Measurements from ENCODE around the gene CA6. TPM values are rescaled to one million over a fixed set of nuclear protein-coding genes. Genes with fewer than 3 reads are reported as not detected.
"Not testable (repeated sequence)": the region's sequence is repeated elsewhere in the genome, so short reads cannot be mapped to it uniquely, and the experiment has no call there.

The CA6 gene
- total RNA-seq, 1 experiment from 2014 or later = 0.11 TPM

DNA sequence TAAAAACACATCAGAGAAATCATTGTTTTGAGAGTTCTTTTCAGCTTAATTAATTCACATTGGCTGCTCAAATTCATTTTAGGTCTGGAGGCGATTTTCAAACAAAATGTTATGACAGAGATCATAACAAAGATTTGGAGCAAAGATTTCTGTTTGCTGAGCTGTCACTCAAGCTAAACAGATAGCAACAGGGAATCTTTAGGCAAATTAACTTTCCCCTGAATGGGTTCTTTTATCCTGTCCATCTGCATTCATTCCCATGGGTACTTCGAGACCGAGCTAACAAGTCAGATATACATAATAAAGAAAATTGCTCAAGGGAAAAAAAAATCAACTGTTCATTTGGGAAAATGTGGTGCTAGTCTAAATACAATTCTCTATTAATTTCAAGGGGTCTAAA, 30.2 kb upstream of the CA6 start:
- no peak overlapping the region for H3K27ac Mint-ChIP-seq
- ATAC-seq (no peak), DNase-seq (ENCODE audit: low spot score) (no peak)
- peak overlapping the region; percentile 0; the same call in 1 of the 2 replicates for H3K4me3 Mint-ChIP-seq
- ChIA-PET CTCF (interaction anchor here (0.7 to 3.9 kb wide), 4 partner anchors 14 to 89 kb away, joined by 3 to 34 read pairs (median 11); no protein-coding TSS in a partner anchor), POLR2A (interaction anchor here (0.7 kb wide), 1 partner anchor 37 kb away, joined by 4 read pairs; the partner anchor contains the start of gene ENO1)
- peaks cover 16% of the 10 kb centered on the region for H3K36me3 Mint-ChIP-seq
- H3K4me1 Mint-ChIP-seq = peaks cover 33% of the 10 kb centered on the region
- TF ChIP-seq ZNF138 (CRISPR knock-in tag; conservative IDR thresholded peaks at IDR 0.05) (no peak), ZSCAN18 (CRISPR knock-in tag; IDR thresholded peaks at IDR 0.05) (no peak), HMGA2 (CRISPR knock-in tag; IDR thresholded peaks at IDR 0.05) (no peak), JUN (CRISPR knock-in tag; IDR thresholded peaks at IDR 0.05) (no peak), ATF1 (CRISPR knock-in tag; IDR thresholded peaks at IDR 0.05) (no peak), EMX1 (CRISPR knock-in tag; IDR thresholded peaks at IDR 0.05) (no peak), TEAD4 (CRISPR knock-in tag; IDR thresholded peaks at IDR 0.05) (no peak), AFF4 (CRISPR knock-in tag; IDR thresholded peaks at IDR 0.05; ENCODE audit: borderline replicate concordance) (no peak), USF1 (CRISPR knock-in tag; IDR thresholded peaks at IDR 0.05) (no peak), GABPB1 (CRISPR knock-in tag; IDR thresholded peaks at IDR 0.05) (no peak), NFYB (CRISPR knock-in tag; conservative IDR thresholded peaks at IDR 0.05; ENCODE audit: low read depth) (no peak), RELA (CRISPR knock-in tag; IDR thresholded peaks at IDR 0.05; ENCODE audit: borderline replicate concordance) (no peak), TEAD1 (CRISPR knock-in tag; IDR thresholded peaks at IDR 0.05) (no peak), NFATC4 (CRISPR knock-in tag; IDR thresholded peaks at IDR 0.05) (no peak), TCF7 (CRISPR knock-in tag; IDR thresholded peaks at IDR 0.05; ENCODE audit: low read depth) (no peak), SP1 (CRISPR knock-in tag; conservative IDR thresholded peaks at IDR 0.05) (no peak)
- TF ChIP-seq, protein P1, sequence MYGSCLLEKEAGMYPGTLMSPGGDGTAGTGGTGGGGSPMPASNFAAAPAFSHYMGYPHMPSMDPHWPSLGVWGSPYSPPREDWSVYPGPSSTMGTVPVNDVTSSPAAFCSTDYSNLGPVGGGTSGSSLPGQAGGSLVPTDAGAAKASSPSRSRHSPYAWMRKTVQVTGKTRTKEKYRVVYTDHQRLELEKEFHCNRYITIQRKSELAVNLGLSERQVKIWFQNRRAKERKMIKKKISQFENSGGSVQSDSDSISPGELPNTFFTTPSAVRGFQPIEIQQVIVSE (CRISPR knock-in tag; IDR thresholded peaks at IDR 0.05; ENCODE audit: borderline replicate concordance) = no peak
- TF ChIP-seq, protein P2, sequence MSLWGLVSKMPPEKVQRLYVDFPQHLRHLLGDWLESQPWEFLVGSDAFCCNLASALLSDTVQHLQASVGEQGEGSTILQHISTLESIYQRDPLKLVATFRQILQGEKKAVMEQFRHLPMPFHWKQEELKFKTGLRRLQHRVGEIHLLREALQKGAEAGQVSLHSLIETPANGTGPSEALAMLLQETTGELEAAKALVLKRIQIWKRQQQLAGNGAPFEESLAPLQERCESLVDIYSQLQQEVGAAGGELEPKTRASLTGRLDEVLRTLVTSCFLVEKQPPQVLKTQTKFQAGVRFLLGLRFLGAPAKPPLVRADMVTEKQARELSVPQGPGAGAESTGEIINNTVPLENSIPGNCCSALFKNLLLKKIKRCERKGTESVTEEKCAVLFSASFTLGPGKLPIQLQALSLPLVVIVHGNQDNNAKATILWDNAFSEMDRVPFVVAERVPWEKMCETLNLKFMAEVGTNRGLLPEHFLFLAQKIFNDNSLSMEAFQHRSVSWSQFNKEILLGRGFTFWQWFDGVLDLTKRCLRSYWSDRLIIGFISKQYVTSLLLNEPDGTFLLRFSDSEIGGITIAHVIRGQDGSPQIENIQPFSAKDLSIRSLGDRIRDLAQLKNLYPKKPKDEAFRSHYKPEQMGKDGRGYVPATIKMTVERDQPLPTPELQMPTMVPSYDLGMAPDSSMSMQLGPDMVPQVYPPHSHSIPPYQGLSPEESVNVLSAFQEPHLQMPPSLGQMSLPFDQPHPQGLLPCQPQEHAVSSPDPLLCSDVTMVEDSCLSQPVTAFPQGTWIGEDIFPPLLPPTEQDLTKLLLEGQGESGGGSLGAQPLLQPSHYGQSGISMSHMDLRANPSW (CRISPR knock-in tag; conservative IDR thresholded peaks at IDR 0.05; ENCODE audit: low read depth) = no peak
- peaks cover 20% of the 10 kb centered on the region for H3K27me3 Mint-ChIP-seq (ENCODE audit: low read depth)
- H3K9me3 Mint-ChIP-seq = no peaks in the 10 kb centered on the region; the same call in none of the 2 replicates

DNA sequence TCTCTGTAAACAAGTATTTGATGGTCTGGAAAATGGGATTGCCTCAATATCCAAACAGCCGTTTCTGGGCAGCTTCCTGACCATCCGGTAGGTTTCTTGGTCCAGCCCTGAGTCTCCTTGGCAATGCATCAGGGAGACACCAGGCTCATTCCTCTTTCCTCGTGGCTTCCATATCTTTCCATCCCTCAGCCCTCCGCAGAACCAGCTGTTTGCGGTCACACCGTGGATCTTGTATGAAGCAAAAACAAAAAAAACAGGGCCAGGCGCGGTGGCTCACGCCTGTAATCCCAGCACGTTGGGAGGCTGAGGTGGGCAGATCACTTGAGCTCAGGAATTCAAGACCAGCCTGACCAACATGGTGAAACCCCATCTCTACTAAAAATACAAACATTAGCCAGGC, 28.1 kb upstream of the CA6 start:
- not testable (repeated sequence) for H3K9me3 Mint-ChIP-seq; H3K27ac Mint-ChIP-seq; H3K4me3 Mint-ChIP-seq; H3K36me3 Mint-ChIP-seq; ATAC-seq; DNase-seq (ENCODE audit: low spot score)
- Mint-ChIP-seq H3K27me3 (ENCODE audit: low read depth) (peaks cover 16% of the 10 kb centered on the region), H3K4me1 (peaks cover 23% of the 10 kb centered on the region)
- ChIA-PET CTCF (interaction anchor here (0.8 to 6.8 kb wide), 8 partner anchors 26 to 184 kb away, joined by 3 to 78 read pairs (median 4); no protein-coding TSS in a partner anchor), POLR2A (interaction anchor here (0.6 kb wide), 1 partner anchor 94 kb away, joined by 3 read pairs; no protein-coding TSS in a partner anchor)

Measured in WTC11 (cell line).